GM23338 (cell line): ENCODE data around the gene TRUB1. TPM values are rescaled to one million over a fixed set of nuclear protein-coding genes. Genes with fewer than 3 reads are reported as not detected.

Experiments used
- ATAC-seq: fragments of 200-7000 bp; cut with Tn5 transposase; 3 replicates; pipeline ENCODE4 v1.9.1; 2020
- DNase-seq: peaks from one replicate; pipeline ENCODE4 v3.0.0-alpha.2; 2015; ENCODE audit warnings: low spot score
- H2AFZ ChIP-seq: fragments of 200-600 bp; sonication (generic); 2 replicates; pipeline ENCODE4 v1.8.0; 2016; ENCODE audit warnings: antibody characterized with exemption, mild to moderate bottlenecking, moderate library complexity
- H3F3A ChIP-seq: fragments of 200-600 bp; sonication (generic); replicated peaks from 2 replicates; pipeline ENCODE4 v1.8.0; 2017; ENCODE audit warnings: antibody characterized with exemption, mixed run types, low read depth
- H3K27ac ChIP-seq: fragments of 200-600 bp; sonication (generic); 2 replicates; pipeline ENCODE4 v1.6.1; 2016; ENCODE audit warnings: low read depth
- H3K27me3 ChIP-seq: fragments of 200-600 bp; sonication (generic); 2 replicates; pipeline ENCODE4 v1.8.0; 2016; ENCODE audit warnings: mild to moderate bottlenecking, mixed run types, moderate library complexity; ENCODE audit not compliant: insufficient read depth
- H3K36me3 ChIP-seq: fragments of 200-600 bp; sonication (generic); 2 replicates; pipeline ENCODE4 v1.8.0; 2016; ENCODE audit warnings: mild to moderate bottlenecking; ENCODE audit not compliant: insufficient read depth
- H3K4me1 ChIP-seq: fragments of 200-600 bp; sonication (generic); 2 replicates; pipeline ENCODE4 v1.8.0; 2016; ENCODE audit warnings: mild to moderate bottlenecking, moderate library complexity; ENCODE audit not compliant: insufficient read depth
- H3K4me2 ChIP-seq: fragments of 200-600 bp; sonication (generic); 2 replicates; pipeline ENCODE4 v1.7.1; 2017; ENCODE audit warnings: mixed run types
- H3K4me3 ChIP-seq: fragments of 200-600 bp; sonication (generic); 2 replicates; pipeline ENCODE4 v1.6.1; 2016; ENCODE audit warnings: mixed run types
- H3K79me2 ChIP-seq: fragments of 200-600 bp; sonication (generic); replicated peaks from 2 replicates; pipeline ENCODE4 v1.8.0; 2017; ENCODE audit warnings: mild to moderate bottlenecking; ENCODE audit not compliant: insufficient read depth
- H3K9me2 ChIP-seq: fragments of 200-600 bp; sonication (generic); 2 replicates; pipeline ENCODE4 v1.8.0; 2017; ENCODE audit not compliant: insufficient read depth
- H4K20me1 ChIP-seq: fragments of 200-600 bp; sonication (generic); replicated peaks from 2 replicates; pipeline ENCODE4 v1.8.0; 2017; ENCODE audit warnings: mild to moderate bottlenecking; ENCODE audit not compliant: insufficient read depth
- H3K27ac Mint-ChIP-seq: 2 replicates; pipeline ENCODE4 v1.8.0; 2020; ENCODE audit warnings: inconsistent platforms, mild to moderate bottlenecking, moderate library complexity, mixed read lengths
- H3K27me3 Mint-ChIP-seq: 3 replicates; pipeline ENCODE4 v1.8.0; 2022; ENCODE audit warnings: low read depth, mild to moderate bottlenecking, moderate library complexity, mixed read lengths, inconsistent platforms; ENCODE audit not compliant: insufficient read depth, poor library complexity
- H3K36me3 Mint-ChIP-seq: 3 replicates; pipeline ENCODE4 v1.8.0; 2021; ENCODE audit warnings: low read depth, mild to moderate bottlenecking, inconsistent platforms, moderate library complexity, mixed read lengths
- H3K4me1 Mint-ChIP-seq: 3 replicates; pipeline ENCODE4 v1.8.0; 2020; ENCODE audit warnings: mild to moderate bottlenecking, inconsistent platforms, mixed read lengths
- H3K4me3 Mint-ChIP-seq: 3 replicates; pipeline ENCODE4 v1.8.0; 2021; ENCODE audit warnings: moderate library complexity, mild to moderate bottlenecking, inconsistent platforms, mixed read lengths
- H3K9me3 Mint-ChIP-seq: 3 replicates; pipeline ENCODE4 v1.8.0; 2020; ENCODE audit warnings: moderate library complexity, mild to moderate bottlenecking, inconsistent platforms, mixed read lengths
- EZH2 ChIP-seq: fragments of 200-600 bp; sonication (generic); IDR thresholded peaks from one replicate; pipeline ENCODE4 v1.8.0; 2017; ENCODE audit warnings: antibody characterized with exemption, mild to moderate bottlenecking, low read depth; ENCODE audit not compliant: unreplicated experiment
- JUNB ChIP-seq: IDR thresholded peaks from one replicate; pipeline ENCODE4 v1.6.1; 2016; ENCODE audit warnings: antibody characterized with exemption; ENCODE audit not compliant: unreplicated experiment
- POLR2AphosphoS5 ChIP-seq: IDR thresholded peaks from 2 replicates; pipeline ENCODE4 v1.6.1; 2016; ENCODE audit warnings: antibody characterized with exemption, low read depth
- STAT1 ChIP-seq: IDR thresholded peaks from one replicate; pipeline ENCODE4 v1.6.1; 2016; ENCODE audit warnings: antibody characterized with exemption; ENCODE audit not compliant: unreplicated experiment
- polyA plus RNA-seq: library from polyadenylated mRNA; unstranded; fragments of >200 nt; fragmentation: Nextera tagmentation; extraction: Ambion mirVana; gene quantifications from 2 replicates; pipeline ENCODE4 v1.2.1, GENCODE V29; 2016
- total RNA-seq: library from RNA; depleted of rRNA; stranded (reverse); fragments of >200 nt; shearing (Covaris generic); gene quantifications from 2 replicates; pipeline ENCODE4 v1.2.3, GENCODE V29; 2014

TRUB1 gene
- total and polyA plus RNA-seq, 2 experiments from 2014 or later: 15.5 to 34.5 TPM

- peaks cover 6% of the 10 kb centered on the region; the same call in 2 of the 3 replicates for H3K4me1 Mint-ChIP-seq
- Histone ChIP-seq H4K20me1 (no peaks in the 10 kb centered on the region), H3K27ac (no peak overlapping the region), H3K4me2 (no peak overlapping the region), H3K79me2 (no peaks in the 10 kb centered on the region), H3F3A (no peaks in the 10 kb centered on the region), H3K4me3 (no peak overlapping the region), H3K27me3 (no peaks in the 10 kb centered on the region), H2AFZ (no peak overlapping the region), H3K9me2 (peaks cover 10% of the 10 kb centered on the region; the same call in 1 of the 2 replicates), H3K36me3 (no peaks in the 10 kb centered on the region), H3K4me1 (peaks cover 6% of the 10 kb centered on the region; the same call in 1 of the 2 replicates)
- no peaks in the 10 kb centered on the region for H3K9me3 Mint-ChIP-seq
- H3K4me3 Mint-ChIP-seq: no peak overlapping the region
- no peaks in the 10 kb centered on the region for H3K36me3 Mint-ChIP-seq
- no peak for ATAC-seq
- no peak overlapping the region for H3K27ac Mint-ChIP-seq
- DNase-seq: no peak
- no peaks in the 10 kb centered on the region for H3K27me3 Mint-ChIP-seq
- no peak for TF ChIP-seq STAT1
Measured at GRCh38 chr10:114908896-114909295, 29.1 kb upstream of the TRUB1 start.

- H3K4me3 ChIP-seq: no peak overlapping the region
- no peak overlapping the region for H3K4me3 Mint-ChIP-seq
- H3F3A ChIP-seq: no peaks in the 10 kb centered on the region
Measured at GRCh38 chr10:114911052-114911711, 26.8 kb upstream of the TRUB1 start.

GRCh38 chr10:114911801-114912469 is 26.1 kb upstream of the TRUB1 start:
- Histone ChIP-seq H3K36me3 (no peaks in the 10 kb centered on the region), H3K4me3 (no peak overlapping the region), H3K27me3 (no peaks in the 10 kb centered on the region), H4K20me1 (no peaks in the 10 kb centered on the region), H3K4me1 (peaks cover 4% of the 10 kb centered on the region; the same call in 1 of the 2 replicates), H2AFZ (peak overlapping the region; percentile 69; the same call in 1 of the 2 replicates), H3K4me2 (no peak overlapping the region), H3K9me2 (peaks cover 10% of the 10 kb centered on the region; the same call in 1 of the 2 replicates), H3F3A (no peaks in the 10 kb centered on the region), H3K27ac (no peak overlapping the region), H3K79me2 (no peaks in the 10 kb centered on the region)
- no peak for TF ChIP-seq POLR2AphosphoS5
- TF ChIP-seq EZH2: no peak
- Mint-ChIP-seq H3K4me3 (no peak overlapping the region), H3K4me1 (peaks cover under 1% of the 10 kb centered on the region; the same call in 2 of the 3 replicates), H3K27ac (no peak overlapping the region), H3K27me3 (no peaks in the 10 kb centered on the region), H3K9me3 (peaks cover 5% of the 10 kb centered on the region; the same call in 2 of the 3 replicates), H3K36me3 (peaks cover 8% of the 10 kb centered on the region; the same call in 2 of the 3 replicates)
- no peak for DNase-seq
- ATAC-seq: no peak

More at GRCh38 chr10:114911052-114911711, 26.8 kb upstream of the TRUB1 start:
- H3K79me2 ChIP-seq: no peaks in the 10 kb centered on the region
- Mint-ChIP-seq H3K27ac (no peak overlapping the region), H3K4me1 (no peaks in the 10 kb centered on the region), H3K27me3 (no peaks in the 10 kb centered on the region), H3K36me3 (no peaks in the 10 kb centered on the region), H3K9me3 (no peaks in the 10 kb centered on the region)
- no peaks in the 10 kb centered on the region for H4K20me1 ChIP-seq
- TF ChIP-seq JUNB (no peak), EZH2 (no peak)
- ATAC-seq (no peak), DNase-seq (no peak)
- H2AFZ ChIP-seq: peak overlapping the region; percentile 69
- H3K4me2 ChIP-seq: no peak overlapping the region
- H3K9me2 ChIP-seq: peaks cover 10% of the 10 kb centered on the region; the same call in 1 of the 2 replicates
- no peaks in the 10 kb centered on the region for H3K27me3 ChIP-seq
- H3K4me1 ChIP-seq: peaks cover 4% of the 10 kb centered on the region; the same call in 1 of the 2 replicates
- H3K36me3 ChIP-seq: no peaks in the 10 kb centered on the region
- H3K27ac ChIP-seq: no peak overlapping the region
